Epidermal melanocyte (primary cell): ENCODE data around the gene MEGF8.
A peak's percentile ranks its signal among the peaks of the same experiment; 100 is the strongest.

ENCODE experiments used
- DNase-seq: peaks from one replicate; pipeline ENCODE4 v3.0.0; 2011; ENCODE audit warnings: low spot score; ENCODE audit not compliant: insufficient read length

Gene MEGF8

DNA sequence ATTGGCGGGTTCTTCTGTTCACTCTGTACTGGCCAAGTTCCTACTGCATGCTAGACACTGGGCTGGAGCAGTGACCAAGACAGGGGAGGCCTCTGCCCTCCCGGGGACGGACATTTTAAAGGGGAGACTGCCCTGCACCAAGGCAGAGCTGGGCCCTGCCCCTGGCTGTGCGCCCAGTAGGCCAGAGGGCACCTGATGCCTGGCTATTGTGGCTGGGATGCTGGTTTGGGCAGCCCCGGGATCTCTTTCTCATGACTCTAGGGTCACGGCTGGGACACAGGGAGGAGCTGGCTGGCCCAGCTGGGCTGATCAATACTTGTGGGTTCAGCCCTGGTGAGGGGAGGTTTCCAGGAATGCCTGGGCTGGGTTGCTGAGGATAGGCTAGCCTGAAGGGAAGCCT, 84.0 kb downstream of the MEGF8 start:
- DNase-seq: peak; percentile 16

DNA sequence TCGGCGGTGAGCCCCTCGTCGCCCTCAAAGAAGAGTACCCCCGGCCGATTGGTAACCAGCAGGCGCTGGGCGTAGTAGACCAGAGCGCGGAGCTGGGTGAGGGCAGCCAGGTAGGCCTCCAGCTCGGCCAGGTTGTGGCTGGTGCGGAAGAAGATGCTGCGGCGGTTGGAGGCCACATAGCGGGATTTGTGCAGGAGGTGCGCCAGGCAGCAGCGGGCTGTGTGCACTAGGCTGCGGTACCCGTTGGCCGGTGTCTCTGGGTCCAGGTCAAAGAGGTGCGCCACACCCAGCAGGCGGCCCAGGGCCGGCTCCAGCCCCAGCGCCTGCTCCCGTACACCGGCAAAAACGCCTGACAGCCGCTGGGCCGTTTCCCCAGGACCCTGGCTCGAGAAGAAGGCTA, 84.9 kb downstream of the MEGF8 start:
- DNase-seq: no peak

GRCh38 chr19:42411581-42412178, 86.2 kb downstream of the MEGF8 start:
- no peak for DNase-seq

DNA sequence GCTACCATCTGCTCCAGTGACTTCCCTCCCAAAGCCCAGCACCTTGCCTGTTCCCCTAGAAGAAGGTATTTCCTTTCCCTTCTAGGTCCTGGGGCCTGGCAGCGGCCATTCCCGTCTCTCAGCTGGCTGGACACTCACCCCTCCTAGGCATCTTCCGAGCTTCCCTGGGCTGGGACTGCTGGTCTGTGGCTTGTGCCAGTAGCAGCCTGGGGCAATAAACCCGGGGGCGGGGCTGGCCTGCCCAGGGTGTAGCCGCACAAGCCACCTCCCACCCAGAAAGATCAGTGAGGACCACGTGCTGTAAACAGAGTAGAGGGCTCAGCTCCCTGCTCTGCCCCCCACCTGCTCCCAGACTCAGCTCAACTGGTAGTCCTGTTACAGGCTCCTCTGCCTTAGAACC, 86.8 kb downstream of the MEGF8 start:
- DNase-seq: peak; percentile 59

- no peak for DNase-seq
Observed at GRCh38 chr19:42412661-42413076, 87.2 kb downstream of the MEGF8 start.

- DNase-seq: no peak
Observed at GRCh38 chr19:42419309-42419708, 93.9 kb downstream of the MEGF8 start.

- no peak for DNase-seq
Observed at GRCh38 chr19:42420055-42420544, 94.7 kb downstream of the MEGF8 start.

- no peak for DNase-seq
Observed at GRCh38 chr19:42421101-42421500, 95.7 kb downstream of the MEGF8 start.

DNA sequence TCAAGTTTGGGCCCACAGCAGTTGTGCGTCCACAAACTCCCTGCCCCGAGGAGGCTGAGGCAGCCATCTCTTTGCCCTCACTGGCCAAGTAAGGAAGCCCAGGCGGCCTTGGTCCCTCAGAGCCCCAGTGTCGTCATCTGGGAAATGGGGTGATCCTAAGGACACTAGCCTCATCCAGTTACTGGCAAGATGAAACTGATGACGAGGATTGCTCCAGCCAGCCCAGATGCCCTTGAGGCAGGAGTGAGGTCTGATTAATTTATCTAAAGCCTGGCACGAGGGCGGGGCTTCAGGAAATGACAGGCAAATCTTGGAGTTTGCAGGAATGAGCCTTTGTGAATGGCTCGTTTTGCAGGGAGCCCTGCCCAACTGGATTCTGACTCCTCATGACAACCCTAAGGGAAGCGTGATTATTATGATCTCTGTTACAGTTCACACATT, 96.2 kb downstream of the MEGF8 start:
- DNase-seq: peak; percentile 65

DNA sequence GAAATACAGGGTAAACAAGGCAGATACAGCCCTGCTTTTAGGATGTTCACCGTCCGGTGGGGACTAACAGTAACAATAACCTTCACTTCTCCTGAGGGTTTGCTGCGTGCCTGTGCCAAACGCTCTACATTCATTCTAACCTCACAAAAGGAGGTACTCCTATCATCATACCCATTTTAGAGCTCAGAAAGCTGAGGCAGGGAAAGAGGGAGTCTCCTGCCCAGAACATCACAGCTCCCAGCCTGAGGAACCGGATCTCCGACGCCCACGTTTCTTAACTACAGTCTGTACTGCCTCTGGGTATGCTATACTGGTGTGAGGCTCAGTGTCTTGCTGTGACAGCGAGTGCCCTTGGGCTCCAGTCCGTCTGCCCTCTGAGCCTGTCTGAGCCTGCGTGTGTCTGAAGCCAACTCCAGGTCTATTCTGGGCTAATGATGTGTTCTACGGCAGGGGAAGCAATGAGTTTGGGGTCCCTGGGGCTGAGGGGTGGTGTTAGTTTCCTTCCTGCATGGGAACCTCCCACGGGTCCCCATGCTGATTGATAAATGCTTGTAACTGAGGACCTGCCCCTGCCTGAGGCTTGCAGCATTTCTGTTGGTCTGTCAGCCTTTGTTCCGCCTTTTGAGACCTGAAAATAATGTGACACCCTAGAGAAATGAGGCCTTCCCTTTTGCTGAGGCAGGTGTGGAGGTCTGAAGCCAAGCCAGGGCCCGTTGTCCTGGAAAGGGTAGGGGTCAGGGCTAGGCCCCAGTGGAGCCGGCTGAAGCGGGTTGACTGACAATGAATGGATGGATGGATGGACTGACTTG, 96.9 kb downstream of the MEGF8 start:
- no peak for DNase-seq

- no peak for DNase-seq
Observed at GRCh38 chr19:42422901-42423461, 97.5 kb downstream of the MEGF8 start.

GRCh38 chr19:42423462-42424344, 98.3 kb downstream of the MEGF8 start:
- DNase-seq: peak; percentile 93

- no peak for DNase-seq
Observed at GRCh38 chr19:42424345-42424707, 98.9 kb downstream of the MEGF8 start.

DNA sequence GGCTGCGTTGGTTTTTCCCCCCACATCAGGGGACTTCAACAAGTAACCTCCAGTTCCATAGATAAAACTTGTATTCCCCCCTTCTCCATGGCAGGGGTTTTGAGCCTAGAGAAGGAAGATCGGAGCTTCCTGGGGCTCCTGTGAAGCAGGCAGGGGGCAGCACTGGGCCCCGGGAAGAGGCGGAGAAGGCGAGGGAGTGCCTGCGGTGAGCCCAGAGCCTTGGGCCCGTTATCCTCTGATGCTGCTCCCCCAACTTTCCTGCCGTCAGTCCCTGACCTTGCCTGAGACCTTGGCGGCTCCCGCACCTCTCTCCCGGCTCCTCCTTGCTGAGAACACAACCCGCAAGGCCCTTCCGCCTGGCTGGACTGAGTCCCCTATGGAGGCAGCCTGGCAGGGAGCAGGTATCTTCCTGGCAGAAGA, 99.3 kb downstream of the MEGF8 start:
- no peak for DNase-seq

- DNase-seq: no peak
Observed at GRCh38 chr19:42426643-42427042, 101.2 kb downstream of the MEGF8 start.

DNA sequence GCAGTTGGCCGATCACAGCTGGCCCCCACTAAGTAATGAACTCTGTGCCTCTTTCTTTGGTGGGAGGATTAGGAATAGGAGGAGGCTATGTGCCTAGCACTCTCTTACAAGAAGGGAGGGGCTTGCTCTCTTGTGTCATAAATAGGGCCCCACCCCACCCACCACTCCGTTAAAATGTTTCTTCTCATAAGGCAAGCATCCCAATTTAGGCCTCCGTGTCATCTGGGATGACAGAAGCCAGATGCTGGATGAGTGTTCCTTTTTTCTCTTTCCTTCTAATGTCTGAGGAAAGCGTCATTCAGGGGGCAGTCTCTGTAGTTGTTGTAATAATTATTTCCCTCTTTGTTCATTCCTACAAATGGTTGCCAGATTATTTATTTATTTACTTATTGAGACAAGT, 101.9 kb downstream of the MEGF8 start, which contains the start of gene LIPE:
LIPE (minus strand) TSS at position 76 of the 400 bp plus-strand sequence. CDS start 239 bp downstream, outside the sequence.
- no peak for DNase-seq
